K562 (cell line): ENCODE measurements around the gene ZNF853. TPM values are rescaled to one million over a fixed set of nuclear protein-coding genes. Genes with fewer than 3 reads are reported as not detected.

Experiments
- CXXC5 ChIP-seq: fragments of 250-450 bp; sonication (Bioruptor Pico); IDR thresholded peaks from 2 replicates; pipeline ENCODE4 v1.8.0; 2022; ENCODE audit warnings: inconsistent platforms, mild to moderate bottlenecking, moderate library complexity
- ELF2 ChIP-seq: fragments of 250-450 bp; sonication (Bioruptor Pico); IDR thresholded peaks from 2 replicates; pipeline ENCODE4 v1.5.0; 2021; ENCODE audit warnings: mild to moderate bottlenecking
- HMGN3 ChIP-seq: IDR thresholded peaks from 2 replicates; pipeline ENCODE4 v1.6.1; 2011; ENCODE audit warnings: borderline replicate concordance, low read depth, mild to moderate bottlenecking, mixed read lengths, low read length; ENCODE audit not compliant: insufficient read length; ENCODE audit errors: extremely low read depth
- HNRNPUL1 ChIP-seq: fragments of 200-400 bp; formaldehyde crosslinking; IDR thresholded peaks from 2 replicates; pipeline ENCODE4 v1.6.1; 2017; ENCODE audit warnings: low read length
- NCOR1 ChIP-seq: fragments of 450-650 bp; IDR thresholded peaks from 2 replicates; pipeline ENCODE4 v1.6.1; 2016; ENCODE audit warnings: mild to moderate bottlenecking, moderate library complexity
- SMAD4 ChIP-seq: fragments of 250-450 bp; sonication (Bioruptor Pico); conservative IDR thresholded peaks from 2 replicates; pipeline ENCODE4 v1.8.0; 2021; ENCODE audit warnings: inconsistent platforms, mild to moderate bottlenecking, moderate library complexity
- TBL1XR1 ChIP-seq, 2 experiments: IDR thresholded peaks; 2 replicates each; pipeline ENCODE4 v1.6.1; 2012; ENCODE audit warnings: improper control_type of control experiment in 2 of 2, low read length in 2 of 2, mild to moderate bottlenecking in 1 of 2
- U2AF1 ChIP-seq: fragments of 200-400 bp; formaldehyde crosslinking; optimal IDR thresholded peaks from 2 replicates; pipeline ENCODE3; 2017; ENCODE audit warnings: mild to moderate bottlenecking, low read depth, low read length, moderate library complexity
- U2AF2 ChIP-seq: fragments of 200-400 bp; formaldehyde crosslinking; optimal IDR thresholded peaks from 2 replicates; pipeline ENCODE3; 2017; ENCODE audit warnings: low read depth, mild to moderate bottlenecking, low read length
- polyA plus RNA-seq, 8 experiments: library from polyadenylated mRNA; depleted of rRNA in 4 of 8; stranded (reverse) in 5 of 8; unstranded in 3 of 8; fragments of >200 nt; fragmentation: Nextera tagmentation in 2 of 8; fragmentation: Illumina TruSeq in 1 of 8; extraction: Ambion mirVana in 2 of 8; extraction: Trizol in 1 of 8; gene quantifications; 2 replicates each; pipeline versions ENCODE4 v1.2.1 to v1.2.3, GENCODE V29; 2011 to 2014; ENCODE audit warnings: inconsistent platforms in 1 of 8, missing spikeins in 1 of 8
- total RNA-seq, 7 experiments: library from RNA; depleted of rRNA in 6 of 7; stranded (reverse); fragments of >200 nt in 6 of 7; fragmentation: Illumina TruSeq in 2 of 7; extraction: Trizol in 2 of 7; gene quantifications; 2 replicates each; pipeline versions ENCODE4 v1.2.1 to v1.2.3, GENCODE V29; 2011 to 2021; ENCODE audit warnings: low replicate concordance in 1 of 7
- TF ChIP-seq, protein P1 (sequence below), 2 experiments: IDR thresholded peaks; 2 replicates each; pipeline ENCODE4 v1.6.1; 2011; ENCODE audit warnings: borderline replicate concordance in 1 of 2, control low read depth in 1 of 2, low read depth in 1 of 2, low read length in 1 of 2, mild to moderate bottlenecking in 1 of 2, mixed read lengths in 1 of 2, moderate library complexity in 1 of 2; ENCODE audit not compliant: insufficient read depth in 1 of 2, insufficient read length in 1 of 2, poor library complexity in 1 of 2, severe bottlenecking in 1 of 2; ENCODE audit errors: extremely low read depth in 1 of 2
- TF ChIP-seq, protein P2 (sequence below): conservative IDR thresholded peaks from 2 replicates; pipeline ENCODE4 v1.6.1; 2011; ENCODE audit warnings: low read depth, mild to moderate bottlenecking, low read length; ENCODE audit not compliant: control insufficient read depth
- TF ChIP-seq, protein P3 (sequence below), 2 experiments: fragments of 150-350 bp in 1 of 2; IDR thresholded peaks; 2 replicates each; pipeline ENCODE4 v1.6.1; 2012 to 2016; ENCODE audit warnings: low read depth in 2 of 2, low read length in 2 of 2, mild to moderate bottlenecking in 1 of 2, moderate library complexity in 1 of 2
- TF ChIP-seq, protein P4 (sequence below): fragments of 450-650 bp; IDR thresholded peaks from one replicate; pipeline ENCODE4 v1.6.1; 2018; ENCODE audit warnings: mild to moderate bottlenecking, moderate library complexity; ENCODE audit not compliant: partially characterized antibody
- TF ChIP-seq, protein P5 (sequence below), 2 experiments: fragments of 450-650 bp in 1 of 2; IDR thresholded peaks; 2 replicates each; pipeline ENCODE4 v1.6.1; 2011 to 2017; ENCODE audit warnings: low read depth in 2 of 2, antibody characterized with exemption in 1 of 2, borderline replicate concordance in 1 of 2, low read length in 1 of 2, mild to moderate bottlenecking in 1 of 2, mixed read lengths in 1 of 2; ENCODE audit not compliant: control insufficient read depth in 1 of 2

The ZNF853 gene
- total and polyA plus RNA-seq, 9 of the 15 experiments (the other 6 are each of a cell fraction or from before 2014, with no cell fraction given), result 0.03 TPM; not detected in 8

DNA sequence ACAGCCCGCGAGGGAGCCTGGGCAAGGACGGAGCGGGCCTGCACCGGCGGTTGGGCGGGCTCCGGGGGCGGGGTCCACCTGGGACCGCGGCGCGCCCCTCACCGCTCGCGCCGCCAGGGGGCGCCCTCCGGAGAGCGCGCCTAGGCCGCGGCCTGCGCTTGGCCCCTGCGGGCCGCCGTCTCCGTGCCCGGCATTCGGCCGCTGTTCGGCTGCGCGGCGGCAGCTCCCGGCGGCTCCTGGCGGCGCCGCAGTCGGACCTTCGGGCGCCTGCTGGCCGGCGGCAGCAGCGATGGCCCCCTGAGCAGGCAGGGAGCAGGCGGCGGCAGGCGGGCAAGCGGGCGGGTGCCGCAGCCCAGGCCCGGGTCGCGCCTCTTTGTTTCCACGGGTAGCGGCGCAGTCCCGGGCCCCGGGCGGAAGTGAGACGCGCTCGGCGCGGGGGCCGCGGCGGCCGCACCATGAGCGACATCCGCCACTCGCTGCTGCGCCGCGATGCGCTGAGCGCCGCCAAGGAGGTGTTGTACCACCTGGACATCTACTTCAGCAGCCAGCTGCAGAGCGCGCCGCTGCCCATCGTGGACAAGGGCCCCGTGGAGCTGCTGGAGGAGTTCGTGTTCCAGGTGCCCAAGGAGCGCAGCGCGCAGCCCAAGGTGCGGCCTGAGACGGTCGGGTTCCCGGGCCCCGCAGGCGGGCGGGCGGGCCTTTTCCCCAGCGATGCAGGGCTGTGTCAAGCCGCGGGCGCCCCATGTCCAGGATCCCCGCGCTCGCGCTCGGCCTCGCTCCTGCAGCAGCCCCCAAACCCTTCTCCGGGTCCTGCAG, 25.4 kb upstream of the ZNF853 start, which contains the start of gene INTS15 (continued):
- TF ChIP-seq, protein P1, sequence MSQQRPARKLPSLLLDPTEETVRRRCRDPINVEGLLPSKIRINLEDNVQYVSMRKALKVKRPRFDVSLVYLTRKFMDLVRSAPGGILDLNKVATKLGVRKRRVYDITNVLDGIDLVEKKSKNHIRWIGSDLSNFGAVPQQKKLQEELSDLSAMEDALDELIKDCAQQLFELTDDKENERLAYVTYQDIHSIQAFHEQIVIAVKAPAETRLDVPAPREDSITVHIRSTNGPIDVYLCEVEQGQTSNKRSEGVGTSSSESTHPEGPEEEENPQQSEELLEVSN (IDR thresholded peaks at IDR 0.05; ENCODE audit: borderline replicate concordance in 1 of 2, extremely low read depth in 1 of 2, insufficient read depth in 1 of 2, insufficient read length in 1 of 2, low read depth in 1 of 2, low read length in 1 of 2, poor library complexity in 1 of 2, severe bottlenecking in 1 of 2), result peak; percentile 28 to 75
- peak; percentile 86 for TF ChIP-seq SMAD4 (CRISPR knock-in tag)
- peak; percentile 88 for TF ChIP-seq HMGN3
- TF ChIP-seq TBL1XR1 (IDR thresholded peaks at IDR 0.05; ENCODE audit: low read length in 2 of 2), result 0 out of 4 replicates have a peak, but pooled peaks of 1 of the 2 experiments have one; percentile 20
- TF ChIP-seq CXXC5 (CRISPR knock-in tag), result peak; percentile 95
- TF ChIP-seq, protein P2, sequence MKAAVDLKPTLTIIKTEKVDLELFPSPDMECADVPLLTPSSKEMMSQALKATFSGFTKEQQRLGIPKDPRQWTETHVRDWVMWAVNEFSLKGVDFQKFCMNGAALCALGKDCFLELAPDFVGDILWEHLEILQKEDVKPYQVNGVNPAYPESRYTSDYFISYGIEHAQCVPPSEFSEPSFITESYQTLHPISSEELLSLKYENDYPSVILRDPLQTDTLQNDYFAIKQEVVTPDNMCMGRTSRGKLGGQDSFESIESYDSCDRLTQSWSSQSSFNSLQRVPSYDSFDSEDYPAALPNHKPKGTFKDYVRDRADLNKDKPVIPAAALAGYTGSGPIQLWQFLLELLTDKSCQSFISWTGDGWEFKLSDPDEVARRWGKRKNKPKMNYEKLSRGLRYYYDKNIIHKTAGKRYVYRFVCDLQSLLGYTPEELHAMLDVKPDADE, result 0 out of 2 replicates have a peak, but pooled peaks have one; percentile 77
- TF ChIP-seq, protein P3, sequence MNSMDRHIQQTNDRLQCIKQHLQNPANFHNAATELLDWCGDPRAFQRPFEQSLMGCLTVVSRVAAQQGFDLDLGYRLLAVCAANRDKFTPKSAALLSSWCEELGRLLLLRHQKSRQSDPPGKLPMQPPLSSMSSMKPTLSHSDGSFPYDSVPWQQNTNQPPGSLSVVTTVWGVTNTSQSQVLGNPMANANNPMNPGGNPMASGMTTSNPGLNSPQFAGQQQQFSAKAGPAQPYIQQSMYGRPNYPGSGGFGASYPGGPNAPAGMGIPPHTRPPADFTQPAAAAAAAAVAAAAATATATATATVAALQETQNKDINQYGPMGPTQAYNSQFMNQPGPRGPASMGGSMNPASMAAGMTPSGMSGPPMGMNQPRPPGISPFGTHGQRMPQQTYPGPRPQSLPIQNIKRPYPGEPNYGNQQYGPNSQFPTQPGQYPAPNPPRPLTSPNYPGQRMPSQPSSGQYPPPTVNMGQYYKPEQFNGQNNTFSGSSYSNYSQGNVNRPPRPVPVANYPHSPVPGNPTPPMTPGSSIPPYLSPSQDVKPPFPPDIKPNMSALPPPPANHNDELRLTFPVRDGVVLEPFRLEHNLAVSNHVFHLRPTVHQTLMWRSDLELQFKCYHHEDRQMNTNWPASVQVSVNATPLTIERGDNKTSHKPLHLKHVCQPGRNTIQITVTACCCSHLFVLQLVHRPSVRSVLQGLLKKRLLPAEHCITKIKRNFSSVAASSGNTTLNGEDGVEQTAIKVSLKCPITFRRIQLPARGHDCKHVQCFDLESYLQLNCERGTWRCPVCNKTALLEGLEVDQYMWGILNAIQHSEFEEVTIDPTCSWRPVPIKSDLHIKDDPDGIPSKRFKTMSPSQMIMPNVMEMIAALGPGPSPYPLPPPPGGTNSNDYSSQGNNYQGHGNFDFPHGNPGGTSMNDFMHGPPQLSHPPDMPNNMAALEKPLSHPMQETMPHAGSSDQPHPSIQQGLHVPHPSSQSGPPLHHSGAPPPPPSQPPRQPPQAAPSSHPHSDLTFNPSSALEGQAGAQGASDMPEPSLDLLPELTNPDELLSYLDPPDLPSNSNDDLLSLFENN (IDR thresholded peaks at IDR 0.05; ENCODE audit: low read depth in 2 of 2, low read length in 2 of 2), result no peak
- peak; percentile 17 for TF ChIP-seq U2AF1
- TF ChIP-seq HNRNPUL1, result no peak
- TF ChIP-seq, protein P4, sequence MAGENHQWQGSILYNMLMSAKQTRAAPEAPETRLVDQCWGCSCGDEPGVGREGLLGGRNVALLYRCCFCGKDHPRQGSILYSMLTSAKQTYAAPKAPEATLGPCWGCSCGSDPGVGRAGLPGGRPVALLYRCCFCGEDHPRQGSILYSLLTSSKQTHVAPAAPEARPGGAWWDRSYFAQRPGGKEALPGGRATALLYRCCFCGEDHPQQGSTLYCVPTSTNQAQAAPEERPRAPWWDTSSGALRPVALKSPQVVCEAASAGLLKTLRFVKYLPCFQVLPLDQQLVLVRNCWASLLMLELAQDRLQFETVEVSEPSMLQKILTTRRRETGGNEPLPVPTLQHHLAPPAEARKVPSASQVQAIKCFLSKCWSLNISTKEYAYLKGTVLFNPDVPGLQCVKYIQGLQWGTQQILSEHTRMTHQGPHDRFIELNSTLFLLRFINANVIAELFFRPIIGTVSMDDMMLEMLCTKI, result no peak
- TF ChIP-seq, protein P5, sequence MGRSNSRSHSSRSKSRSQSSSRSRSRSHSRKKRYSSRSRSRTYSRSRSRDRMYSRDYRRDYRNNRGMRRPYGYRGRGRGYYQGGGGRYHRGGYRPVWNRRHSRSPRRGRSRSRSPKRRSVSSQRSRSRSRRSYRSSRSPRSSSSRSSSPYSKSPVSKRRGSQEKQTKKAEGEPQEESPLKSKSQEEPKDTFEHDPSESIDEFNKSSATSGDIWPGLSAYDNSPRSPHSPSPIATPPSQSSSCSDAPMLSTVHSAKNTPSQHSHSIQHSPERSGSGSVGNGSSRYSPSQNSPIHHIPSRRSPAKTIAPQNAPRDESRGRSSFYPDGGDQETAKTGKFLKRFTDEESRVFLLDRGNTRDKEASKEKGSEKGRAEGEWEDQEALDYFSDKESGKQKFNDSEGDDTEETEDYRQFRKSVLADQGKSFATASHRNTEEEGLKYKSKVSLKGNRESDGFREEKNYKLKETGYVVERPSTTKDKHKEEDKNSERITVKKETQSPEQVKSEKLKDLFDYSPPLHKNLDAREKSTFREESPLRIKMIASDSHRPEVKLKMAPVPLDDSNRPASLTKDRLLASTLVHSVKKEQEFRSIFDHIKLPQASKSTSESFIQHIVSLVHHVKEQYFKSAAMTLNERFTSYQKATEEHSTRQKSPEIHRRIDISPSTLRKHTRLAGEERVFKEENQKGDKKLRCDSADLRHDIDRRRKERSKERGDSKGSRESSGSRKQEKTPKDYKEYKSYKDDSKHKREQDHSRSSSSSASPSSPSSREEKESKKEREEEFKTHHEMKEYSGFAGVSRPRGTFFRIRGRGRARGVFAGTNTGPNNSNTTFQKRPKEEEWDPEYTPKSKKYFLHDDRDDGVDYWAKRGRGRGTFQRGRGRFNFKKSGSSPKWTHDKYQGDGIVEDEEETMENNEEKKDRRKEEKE (IDR thresholded peaks at IDR 0.05; ENCODE audit: borderline replicate concordance in 1 of 2, control insufficient read depth in 1 of 2, low read depth in 2 of 2, low read length in 1 of 2), result 0 out of 4 replicates have a peak, but pooled peaks of 1 of the 2 experiments have one; percentile 74
- TF ChIP-seq U2AF2, result no peak
- TF ChIP-seq NCOR1, result no peak
- TF ChIP-seq ELF2 (CRISPR knock-in tag), result peak; percentile 37; the same call in 1 of the 2 replicates
